Skeletal muscle tissue (tissue), 4 donors: ENCODE measurements around the gene CALML3. TPM values are rescaled to one million over a fixed set of nuclear protein-coding genes. Genes with fewer than 3 reads are reported as not detected.

Experiments
- H3K27ac ChIP-seq: one replicate; pipeline ENCODE4 v1.7.0; 2013; ENCODE audit warnings: mild to moderate bottlenecking, low read depth, low read length, inconsistent platforms
- H3K27me3 ChIP-seq, 3 donors: one replicate each; pipeline ENCODE4 v1.7.0; 2013; ENCODE audit warnings: low read length in 3 of 3; ENCODE audit not compliant: control insufficient read depth in 3 of 3, insufficient read depth in 3 of 3
- H3K36me3 ChIP-seq, 3 donors: one replicate each; pipeline ENCODE4 v1.7.0; 2013; ENCODE audit warnings: low read length in 3 of 3; ENCODE audit not compliant: control insufficient read depth in 3 of 3, insufficient read depth in 3 of 3
- H3K4me1 ChIP-seq, 3 donors: one replicate each; pipeline ENCODE4 v1.7.0; 2013; ENCODE audit warnings: low read length in 3 of 3, mild to moderate bottlenecking in 3 of 3; ENCODE audit not compliant: control insufficient read depth in 3 of 3, insufficient read depth in 3 of 3
- H3K4me3 ChIP-seq, 3 donors: one replicate each; pipeline ENCODE4 v1.7.0; 2013; ENCODE audit warnings: low read length in 3 of 3
- H3K9ac ChIP-seq, 3 donors: one replicate each; pipeline ENCODE4 v1.7.0; 2013; ENCODE audit warnings: low read length in 3 of 3, mild to moderate bottlenecking in 3 of 3, moderate library complexity in 2 of 3, low read depth in 1 of 3
- H3K9me3 ChIP-seq, 3 donors: one replicate each; pipeline ENCODE4 v1.7.0; 2013; ENCODE audit warnings: low read length in 3 of 3; ENCODE audit not compliant: control insufficient read depth in 3 of 3
- total RNA-seq: library from RNA; depleted of rRNA; stranded (reverse); fragments of >200 nt; gene quantifications from one replicate; pipeline ENCODE4 v1.2.3, GENCODE V29; 2014
- donor health status: Osteomylitis.

CALML3 gene
- total RNA-seq, 1 donor from 2014 or later, result not detected

- H3K4me3 ChIP-seq, result no peak overlapping the region
- H3K9me3 ChIP-seq, result no peaks in the 10 kb centered on the region
- H3K27ac ChIP-seq, result no peak overlapping the region
- H3K9ac ChIP-seq, result no peak overlapping the region
- H3K36me3 ChIP-seq, result no peaks in the 10 kb centered on the region
- H3K27me3 ChIP-seq, result no peaks in the 10 kb centered on the region
- H3K4me1 ChIP-seq, result peaks cover 0 to 5% (median 0%) of the 10 kb centered on the region in 3 donors
Measured at GRCh38 chr10:5561704-5562645, 37.2 kb downstream of the CALML3 start.

- H3K27me3 ChIP-seq, result no peaks in the 10 kb centered on the region
- H3K27ac ChIP-seq, result no peak overlapping the region
- no peak overlapping the region for H3K4me3 ChIP-seq
- no peaks in the 10 kb centered on the region for H3K36me3 ChIP-seq
- H3K4me1 ChIP-seq, result peaks cover 0 to 5% (median 0%) of the 10 kb centered on the region in 3 donors
- H3K9me3 ChIP-seq, result no peaks in the 10 kb centered on the region
- no peak overlapping the region for H3K9ac ChIP-seq
Measured at GRCh38 chr10:5563321-5563961, 38.7 kb downstream of the CALML3 start.

- Histone ChIP-seq H3K4me3 (no peak overlapping the region), H3K27me3 (no peaks in the 10 kb centered on the region), H3K27ac (no peak overlapping the region), H3K9ac (no peak overlapping the region), H3K9me3 (no peaks in the 10 kb centered on the region), H3K4me1 (peaks cover 0 to 5% (median 0%) of the 10 kb centered on the region in 3 donors), H3K36me3 (no peaks in the 10 kb centered on the region)
Measured at GRCh38 chr10:5563991-5564536, 39.3 kb downstream of the CALML3 start.

GRCh38 chr10:5564537-5565204 lies 39.9 kb downstream of the CALML3 start:
- H3K27ac ChIP-seq, result no peak overlapping the region
- no peaks in the 10 kb centered on the region for H3K36me3 ChIP-seq
- no peak overlapping the region for H3K9ac ChIP-seq
- H3K4me1 ChIP-seq, result peaks cover 0 to 5% (median 0%) of the 10 kb centered on the region in 3 donors
- H3K9me3 ChIP-seq, result no peaks in the 10 kb centered on the region
- no peaks in the 10 kb centered on the region for H3K27me3 ChIP-seq
- H3K4me3 ChIP-seq, result no peak overlapping the region

GRCh38 chr10:5565205-5565545 lies 40.4 kb downstream of the CALML3 start:
- Histone ChIP-seq H3K9ac (no peak overlapping the region), H3K27me3 (no peaks in the 10 kb centered on the region), H3K4me1 (peaks cover 0 to 5% (median 0%) of the 10 kb centered on the region in 3 donors), H3K9me3 (no peaks in the 10 kb centered on the region), H3K27ac (no peak overlapping the region), H3K4me3 (no peak overlapping the region), H3K36me3 (no peaks in the 10 kb centered on the region)

GRCh38 chr10:5565671-5566581 lies 41.2 kb downstream of the CALML3 start:
- no peaks in the 10 kb centered on the region for H3K27me3 ChIP-seq
- no peak overlapping the region for H3K9ac ChIP-seq
- H3K4me3 ChIP-seq, result no peak overlapping the region

GRCh38 chr10:5566614-5567013 lies 41.9 kb downstream of the CALML3 start:
- H3K9me3 ChIP-seq, result no peaks in the 10 kb centered on the region
- H3K9ac ChIP-seq, result no peak overlapping the region
- no peak overlapping the region for H3K27ac ChIP-seq
- H3K36me3 ChIP-seq, result no peaks in the 10 kb centered on the region
- no peak overlapping the region for H3K4me3 ChIP-seq
- H3K27me3 ChIP-seq, result no peaks in the 10 kb centered on the region
- peaks cover 0 to 5% (median 0%) of the 10 kb centered on the region in 3 donors for H3K4me1 ChIP-seq

More at GRCh38 chr10:5565671-5566581, 41.2 kb downstream of the CALML3 start:
- no peaks in the 10 kb centered on the region for H3K9me3 ChIP-seq
- peaks cover 0 to 5% (median 0%) of the 10 kb centered on the region in 3 donors for H3K4me1 ChIP-seq
- H3K36me3 ChIP-seq, result no peaks in the 10 kb centered on the region
- H3K27ac ChIP-seq, result no peak overlapping the region

GRCh38 chr10:5567477-5567876 lies 42.7 kb downstream of the CALML3 start:
- Histone ChIP-seq H3K4me3 (no peak overlapping the region), H3K27me3 (no peaks in the 10 kb centered on the region), H3K9me3 (no peaks in the 10 kb centered on the region), H3K9ac (no peak overlapping the region), H3K36me3 (no peaks in the 10 kb centered on the region), H3K27ac (no peak overlapping the region), H3K4me1 (peaks cover 0 to 5% (median 0%) of the 10 kb centered on the region in 3 donors)

GRCh38 chr10:5568984-5569383 lies 44.2 kb downstream of the CALML3 start:
- Histone ChIP-seq H3K4me3 (no peak overlapping the region), H3K4me1 (peaks cover under 1 to 5% (median 4%) of the 10 kb centered on the region in 3 donors), H3K36me3 (no peaks in the 10 kb centered on the region), H3K9ac (no peak overlapping the region), H3K9me3 (no peaks in the 10 kb centered on the region), H3K27me3 (no peaks in the 10 kb centered on the region), H3K27ac (no peak overlapping the region)
